GM19395 (cell line): Measurements from ENCODE around the gene EML5.

Experiments used
- ATAC-seq: cut with Tn5 transposase; IDR thresholded peaks from one replicate; pipeline ENCODE4 v1.9.1; 2021; ENCODE audit warnings: mild to moderate bottlenecking, moderate library complexity; ENCODE audit not compliant: unreplicated experiment

EML5 gene

GRCh38 chr14:88729159-88729558 lies 63.6 kb downstream of the EML5 start:
- no peak for ATAC-seq

- ATAC-seq, result no peak
Observed at GRCh38 chr14:88727057-88727456, 65.7 kb downstream of the EML5 start.

- ATAC-seq, result no peak
Observed at GRCh38 chr14:88710709-88711108, 82.0 kb downstream of the EML5 start.

- no peak for ATAC-seq
Observed at GRCh38 chr14:88707088-88707487, 85.7 kb downstream of the EML5 start.

GRCh38 chr14:88706425-88706824 lies 86.3 kb downstream of the EML5 start:
- ATAC-seq, result no peak

- ATAC-seq, result no peak
Observed at GRCh38 chr14:88698651-88699050, 94.1 kb downstream of the EML5 start.

- no peak for ATAC-seq
Observed at GRCh38 chr14:88695870-88696269, 96.9 kb downstream of the EML5 start.

- no peak for ATAC-seq
Observed at GRCh38 chr14:88688386-88688785, 104.4 kb downstream of the EML5 start.

GRCh38 chr14:88683119-88683518 lies 109.6 kb downstream of the EML5 start:
- no peak for ATAC-seq

- no peak for ATAC-seq
Observed at GRCh38 chr14:88682495-88683114, 110.1 kb downstream of the EML5 start.

GRCh38 chr14:88681755-88682494 lies 110.8 kb downstream of the EML5 start:
- ATAC-seq, result no peak

GRCh38 chr14:88669346-88669745 lies 123.4 kb downstream of the EML5 start:
- ATAC-seq, result no peak

- ATAC-seq, result peak; percentile 72
Observed at GRCh38 chr14:88668448-88669116, 124.2 kb downstream of the EML5 start.

- peak; percentile 81 for ATAC-seq
Observed at GRCh38 chr14:88667555-88668273, 125.0 kb downstream of the EML5 start.

- ATAC-seq, result no peak
Observed at GRCh38 chr14:88660056-88660455, 132.7 kb downstream of the EML5 start.

- ATAC-seq, result no peak
Observed at GRCh38 chr14:88639221-88639620, 153.5 kb downstream of the EML5 start.

- ATAC-seq, result no peak
Observed at GRCh38 chr14:88632512-88632911, 160.2 kb downstream of the EML5 start.

GRCh38 chr14:88631091-88631490 lies 161.7 kb downstream of the EML5 start:
- ATAC-seq, result no peak

GRCh38 chr14:88630565-88630964 lies 162.2 kb downstream of the EML5 start:
- no peak for ATAC-seq

- ATAC-seq, result no peak
Observed at GRCh38 chr14:88628462-88628861, 164.3 kb downstream of the EML5 start.

GRCh38 chr14:88628033-88628432 lies 164.7 kb downstream of the EML5 start:
- ATAC-seq, result no peak
